Activated CD4-positive, alpha-beta T cell treated with anti-CD3 and anti-CD28 coated beads, Interleukin-2, amount 50 U/mL, for 1 hour (primary cell): ENCODE measurements around the gene ST6GALNAC2.
"Not testable (repeated sequence)": the region's sequence is repeated elsewhere in the genome, so short reads cannot be mapped to it uniquely, and the experiment has no call there.

Source experiments
- DNase-seq: peaks from one replicate; pipeline ENCODE4 v3.0.0-alpha.2; 2020

Gene ST6GALNAC2

GRCh38 chr17:76585649-76586593 lies at the start of gene ST6GALNAC2:
TSS of gene ST6GALNAC2 (minus strand) at chr17:76585860. CDS start at chr17:76585808, 52 bp downstream.
- peak; percentile 37 for DNase-seq

DNA sequence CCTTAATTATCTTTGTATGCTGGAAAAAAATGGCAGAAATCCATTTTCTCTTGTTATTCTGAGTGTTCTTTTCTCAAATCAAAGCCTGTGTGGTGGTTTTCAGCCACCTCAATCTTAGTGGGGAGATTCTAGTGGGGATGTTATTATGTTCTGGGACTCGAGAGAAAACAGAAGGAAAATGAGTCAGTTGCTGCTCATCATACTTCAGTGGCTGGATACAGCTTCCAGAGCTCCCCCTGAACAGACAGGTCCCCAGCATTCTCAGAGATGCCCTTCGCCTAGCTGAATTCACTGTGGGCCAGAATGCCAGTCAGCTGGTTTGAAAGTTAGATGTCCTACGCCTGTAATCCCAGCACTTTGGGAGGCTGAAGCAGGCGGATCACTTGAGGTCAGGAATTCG lies 49.4 kb upstream of the ST6GALNAC2 start:
- DNase-seq, result no peak

DNA sequence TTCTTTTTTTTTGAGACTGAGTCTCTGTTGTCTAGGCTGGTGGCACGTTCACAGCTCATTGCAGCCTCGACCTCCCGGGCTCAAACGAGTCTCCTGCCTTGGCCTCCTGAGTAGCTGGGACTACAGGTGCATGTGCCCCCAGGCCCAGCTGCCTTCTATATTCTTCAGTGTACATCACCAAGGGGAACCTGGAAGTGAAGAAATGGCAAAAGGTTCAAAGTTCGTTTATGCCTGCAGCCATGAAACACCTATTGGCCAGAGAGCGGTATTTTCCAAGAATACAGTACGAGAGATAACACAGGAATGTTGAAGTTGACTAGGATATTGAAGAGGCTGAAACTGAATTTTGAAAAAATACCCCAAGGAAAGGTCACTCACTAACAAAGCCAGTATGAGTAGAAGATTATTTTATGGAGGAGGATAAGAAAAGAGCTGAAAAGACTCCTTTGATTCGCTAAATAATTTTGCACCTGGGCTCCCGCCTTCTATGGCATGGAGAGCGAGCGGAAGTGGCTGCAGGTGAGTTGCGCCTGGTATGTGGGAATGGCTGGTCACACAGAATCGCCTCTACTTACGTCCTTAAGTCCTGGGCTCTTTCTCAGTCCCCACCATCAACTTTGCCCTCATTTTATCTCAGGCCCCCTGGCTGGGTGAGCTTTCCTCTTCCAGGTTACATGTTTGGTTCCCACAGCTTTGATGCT lies 48.1 kb upstream of the ST6GALNAC2 start:
- no peak for DNase-seq

- no peak for DNase-seq
These were observed 46.3 kb upstream of the ST6GALNAC2 start for GRCh38 chr17:76631821-76632565.

DNA sequence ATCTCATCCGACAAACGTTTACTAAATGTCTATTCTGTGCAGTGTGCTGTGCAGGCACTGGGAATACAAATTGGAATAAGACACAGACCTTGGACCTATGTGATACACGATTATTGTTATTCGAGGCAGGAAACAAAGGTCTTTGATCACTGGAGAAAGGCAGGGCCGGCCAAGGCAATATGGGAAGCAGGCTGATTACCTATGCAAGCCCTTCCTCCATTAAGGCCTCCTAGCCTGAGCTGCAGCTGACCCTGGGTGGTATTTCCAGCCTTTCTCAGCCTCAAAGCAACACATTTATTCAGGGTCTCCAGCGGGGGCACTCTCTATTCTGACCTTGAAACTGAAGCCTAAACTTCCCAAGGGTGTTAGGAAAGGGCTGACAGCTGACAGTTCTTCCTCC lies 44.5 kb upstream of the ST6GALNAC2 start:
- no peak for DNase-seq

DNA sequence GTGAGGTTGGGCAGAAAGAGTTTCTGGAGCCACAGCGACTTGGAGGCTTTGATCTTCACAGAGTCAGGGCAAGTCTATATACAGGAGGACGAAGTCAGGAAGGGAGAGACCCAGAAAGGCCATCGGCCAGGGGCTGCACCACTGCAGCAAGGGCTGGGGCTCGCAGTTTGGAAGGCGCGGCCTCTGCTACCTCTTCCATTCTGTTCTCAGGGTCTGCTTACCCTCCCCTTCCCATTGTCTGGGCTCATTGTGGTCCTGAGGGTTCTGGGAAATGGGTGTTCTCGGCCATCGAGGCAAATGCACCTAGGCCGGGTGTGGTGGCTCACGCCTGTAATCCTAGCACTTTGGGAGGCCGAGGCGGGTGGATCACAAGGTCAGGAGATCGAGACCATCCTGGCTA lies 41.9 kb upstream of the ST6GALNAC2 start:
- DNase-seq, result no peak

GRCh38 chr17:76626442-76626841 lies 40.8 kb upstream of the ST6GALNAC2 start:
- no peak for DNase-seq

GRCh38 chr17:76625496-76625895 lies 39.8 kb upstream of the ST6GALNAC2 start:
- DNase-seq, result no peak

DNA sequence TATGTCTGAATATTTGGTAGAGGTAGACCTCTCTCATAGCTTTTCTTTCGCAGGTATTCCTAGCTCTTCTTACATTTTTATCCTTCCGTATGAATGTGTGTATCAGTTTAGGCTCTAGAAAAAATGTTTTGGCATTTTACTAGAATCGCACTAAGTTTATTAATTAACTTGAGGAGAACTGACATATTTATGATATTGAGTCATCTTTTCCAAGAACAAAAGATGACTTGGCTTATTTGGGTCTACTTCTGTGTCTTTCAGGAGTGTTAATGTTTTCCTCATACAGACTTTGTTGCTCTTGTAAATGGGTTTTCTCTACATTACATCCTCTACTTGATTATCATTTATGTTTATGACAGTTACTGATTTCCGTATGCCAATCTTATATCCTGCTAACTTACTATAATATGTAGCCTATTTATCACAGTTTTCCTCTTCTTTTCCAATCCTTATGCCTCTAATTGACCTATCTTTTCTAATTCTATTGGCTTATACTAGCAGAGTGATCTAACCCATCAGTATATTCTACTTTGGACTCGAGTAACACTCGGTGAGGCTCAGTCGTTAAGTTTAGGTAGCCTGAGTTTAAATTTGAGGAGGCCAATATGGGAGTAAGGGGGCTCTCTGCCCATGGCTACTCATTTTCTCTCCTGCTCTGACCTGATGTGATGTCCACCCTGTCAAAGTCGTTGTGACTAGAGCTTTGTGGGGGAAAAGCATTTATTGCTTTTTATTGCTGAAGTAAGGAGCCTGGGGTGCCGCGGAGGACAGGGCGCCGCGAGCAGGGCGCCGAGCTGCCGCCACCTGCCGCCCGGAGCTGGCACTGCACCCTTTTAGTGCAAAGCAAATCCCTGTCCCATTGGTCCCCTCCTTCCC lies 37.8 kb upstream of the ST6GALNAC2 start:
- DNase-seq, result peak; percentile 77

- no peak for DNase-seq
These were observed 32.2 kb upstream of the ST6GALNAC2 start for GRCh38 chr17:76617838-76618237.

GRCh38 chr17:76614912-76615617 lies 29.4 kb upstream of the ST6GALNAC2 start:
- no peak for DNase-seq

DNA sequence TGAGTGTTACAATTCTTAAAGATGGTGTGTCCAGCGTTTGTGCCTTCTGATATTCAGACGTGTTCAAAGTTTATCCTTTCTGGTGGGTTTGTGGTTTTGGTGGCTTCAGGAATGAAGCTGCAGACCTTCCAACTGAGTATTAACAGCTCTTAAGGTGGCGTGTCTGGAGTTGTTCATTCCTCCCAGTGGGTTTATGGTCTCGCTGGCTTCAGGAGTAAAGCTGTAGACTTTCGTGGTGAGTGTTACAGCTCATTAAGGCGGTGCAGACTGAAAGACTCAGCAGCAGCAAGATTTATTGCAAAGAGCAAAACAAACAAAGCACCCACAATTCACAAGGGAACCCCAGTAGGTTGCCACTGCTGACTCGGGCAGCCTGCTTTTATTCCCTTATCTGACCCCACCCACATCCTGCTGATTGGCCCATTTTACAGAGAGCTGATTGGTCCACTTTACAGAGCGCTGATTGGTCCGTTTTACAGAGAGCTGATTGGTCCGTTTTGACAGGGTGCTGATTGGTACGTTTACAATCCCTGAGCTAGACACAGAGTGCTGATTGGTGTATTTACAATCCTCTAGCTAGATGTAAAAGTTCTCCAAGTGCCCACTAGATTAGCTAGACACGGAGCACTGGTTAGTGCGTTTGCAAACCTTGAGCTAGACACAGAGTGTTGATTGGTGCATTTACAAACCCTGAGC lies 28.6 kb upstream of the ST6GALNAC2 start:
- not testable (repeated sequence) for DNase-seq

- no peak for DNase-seq
These were observed 27.6 kb upstream of the ST6GALNAC2 start for GRCh38 chr17:76612977-76613851.

GRCh38 chr17:76612465-76612864 lies 26.8 kb upstream of the ST6GALNAC2 start:
- no peak for DNase-seq

- DNase-seq, result no peak
These were observed 26.1 kb upstream of the ST6GALNAC2 start for GRCh38 chr17:76611758-76612157.

GRCh38 chr17:76611080-76611749 lies 25.6 kb upstream of the ST6GALNAC2 start:
- not testable (repeated sequence) for DNase-seq

DNA sequence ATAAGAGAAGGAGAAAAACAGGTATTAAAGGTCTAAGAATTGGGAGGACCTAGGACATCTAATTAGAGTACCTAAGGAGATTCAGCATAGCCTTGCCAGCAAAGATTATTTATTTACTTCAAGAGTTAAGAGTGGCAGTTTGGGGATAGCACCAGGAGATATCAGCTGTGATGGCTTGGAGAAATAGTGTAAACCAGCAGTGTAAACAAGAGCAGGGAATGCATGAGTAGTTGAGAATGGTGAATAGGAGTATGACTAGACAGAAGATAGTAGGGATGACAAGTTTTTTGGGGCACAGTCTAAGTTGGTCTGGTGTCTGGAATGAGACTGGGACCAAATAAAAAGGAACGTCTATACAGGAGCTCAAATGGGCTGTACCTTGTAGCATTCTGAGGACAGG lies 21.0 kb upstream of the ST6GALNAC2 start:
- not testable (repeated sequence) for DNase-seq

- DNase-seq, result no peak
These were observed 15.4 kb upstream of the ST6GALNAC2 start for GRCh38 chr17:76601065-76601464.
